ENCODE data around the gene EPHB4.
"Not testable (repeated sequence)": the region's sequence is repeated elsewhere in the genome, so short reads cannot be mapped to it uniquely, and the experiment has no call there.

EPHB4 gene

GRCh38 chr7:100783804-100784203 is 43.5 kb downstream of the EPHB4 start:
- DNase-seq: no peak

GRCh38 chr7:100781255-100781654 is 46.1 kb downstream of the EPHB4 start:
- DNase-seq: no peak

- DNase-seq: no peak
Measured at GRCh38 chr7:100779359-100779758, 48.0 kb downstream of the EPHB4 start.

GRCh38 chr7:100778061-100778621 is 49.2 kb downstream of the EPHB4 start:
- no peak for DNase-seq

- no peak for DNase-seq
Measured at GRCh38 chr7:100773491-100773890, 53.8 kb downstream of the EPHB4 start.

- DNase-seq: no peak
Measured at GRCh38 chr7:100768784-100769183, 58.5 kb downstream of the EPHB4 start.

GRCh38 chr7:100765250-100765649 is 62.1 kb downstream of the EPHB4 start:
- DNase-seq: no peak

GRCh38 chr7:100764841-100765240 is 62.5 kb downstream of the EPHB4 start:
- no peak for DNase-seq

GRCh38 chr7:100763556-100764140 is 63.7 kb downstream of the EPHB4 start:
- no peak for DNase-seq

- DNase-seq: not testable (repeated sequence)
Measured at GRCh38 chr7:100762841-100763240, 64.5 kb downstream of the EPHB4 start.

- DNase-seq: no peak
Measured at GRCh38 chr7:100759357-100760171, 67.8 kb downstream of the EPHB4 start.

- no peak for DNase-seq
Measured at GRCh38 chr7:100753750-100754149, 73.6 kb downstream of the EPHB4 start.

GRCh38 chr7:100752994-100753393 is 74.3 kb downstream of the EPHB4 start:
- DNase-seq: no peak

All from GDM1 (cell line).